Endothelial cell (in vitro differentiated cells): ENCODE data around the gene ZNF581. TPM values are rescaled to one million over a fixed set of nuclear protein-coding genes. Genes with fewer than 3 reads are reported as not detected.

Experiments used
- DNase-seq: peaks from one replicate; pipeline ENCODE4 v3.0.0; 2021; ENCODE audit warnings: low spot score
- H3K27ac Mint-ChIP-seq: one replicate; pipeline ENCODE4 v1.8.0; 2021; ENCODE audit warnings: mixed read lengths, inconsistent platforms; ENCODE audit not compliant: unreplicated experiment
- H3K27me3 Mint-ChIP-seq: one replicate; pipeline ENCODE4 v1.8.0; 2021; ENCODE audit warnings: mild to moderate bottlenecking, moderate library complexity, mixed read lengths, inconsistent platforms; ENCODE audit not compliant: unreplicated experiment
- H3K36me3 Mint-ChIP-seq: one replicate; pipeline ENCODE4 v1.8.0; 2021; ENCODE audit warnings: mild to moderate bottlenecking, low read depth, mixed read lengths, inconsistent platforms; ENCODE audit not compliant: unreplicated experiment
- H3K4me1 Mint-ChIP-seq: one replicate; pipeline ENCODE4 v1.8.0; 2021; ENCODE audit warnings: mild to moderate bottlenecking, mixed read lengths, inconsistent platforms; ENCODE audit not compliant: unreplicated experiment
- H3K4me3 Mint-ChIP-seq: one replicate; pipeline ENCODE4 v1.8.0; 2021; ENCODE audit warnings: mild to moderate bottlenecking, mixed read lengths, inconsistent platforms; ENCODE audit not compliant: unreplicated experiment
- H3K9me3 Mint-ChIP-seq: one replicate; pipeline ENCODE4 v1.8.0; 2021; ENCODE audit warnings: mixed read lengths, inconsistent platforms; ENCODE audit not compliant: unreplicated experiment
- total RNA-seq: library from RNA; stranded (reverse); fragmentation: NEBNext Ultra II Directional; extraction: Animal tissue kit (Norgen Biotek cat#: 25700); gene quantifications from one replicate; pipeline ENCODE4 v1.2.1, GENCODE V29; 2021; ENCODE audit not compliant: unreplicated experiment
- TF ChIP-seq, protein P1 (sequence below): fragments of 200-600 bp; sonication (generic); IDR thresholded peaks from one replicate; pipeline ENCODE4 v1.5.0; 2021; ENCODE audit warnings: antibody characterized with exemption; ENCODE audit not compliant: unreplicated experiment

ZNF581 gene
- total RNA-seq, 1 donor from 2014 or later, result 47.2 TPM

DNA sequence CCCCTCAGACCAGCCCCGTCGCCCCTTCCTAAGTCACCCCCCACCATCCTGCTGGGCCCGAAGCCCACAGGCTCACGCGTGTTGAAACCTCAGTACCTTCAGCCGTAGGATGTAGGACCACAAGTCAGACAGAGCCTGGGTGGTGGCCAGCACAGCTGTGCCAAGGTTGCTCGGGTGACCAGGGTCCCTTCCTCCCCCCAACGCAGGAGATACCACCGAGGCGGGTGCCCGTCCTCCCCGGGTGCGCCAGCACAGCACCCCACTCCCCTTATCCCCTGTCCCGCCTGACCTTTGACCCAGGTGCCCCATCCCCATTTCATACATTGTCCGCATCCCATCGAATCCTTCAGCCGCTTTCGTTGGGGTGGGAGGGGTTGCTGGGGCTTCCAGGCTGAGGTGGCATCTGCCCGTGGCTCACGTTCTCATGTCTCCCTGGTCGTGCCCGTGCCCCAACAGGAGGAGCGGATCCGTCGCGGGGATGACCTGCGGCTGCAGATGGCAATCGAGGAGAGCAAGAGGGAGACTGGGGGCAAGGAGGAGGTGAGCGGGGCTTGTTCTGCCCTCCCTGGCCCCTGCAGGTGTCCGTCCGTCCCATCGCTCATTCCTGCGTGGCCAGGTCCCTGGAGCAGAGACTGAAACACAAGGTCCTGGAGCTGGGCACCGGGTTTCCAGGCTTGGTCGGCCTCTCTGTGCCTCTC, 46.1 kb downstream of the ZNF581 start:
- Mint-ChIP-seq H3K4me1 (peaks cover 2% of the 10 kb centered on the region), H3K36me3 (peaks cover 34% of the 10 kb centered on the region), H3K27me3 (peaks cover 4% of the 10 kb centered on the region), H3K9me3 (no peaks in the 10 kb centered on the region), H3K27ac (no peak overlapping the region), H3K4me3 (no peak overlapping the region)
- TF ChIP-seq, protein P1, sequence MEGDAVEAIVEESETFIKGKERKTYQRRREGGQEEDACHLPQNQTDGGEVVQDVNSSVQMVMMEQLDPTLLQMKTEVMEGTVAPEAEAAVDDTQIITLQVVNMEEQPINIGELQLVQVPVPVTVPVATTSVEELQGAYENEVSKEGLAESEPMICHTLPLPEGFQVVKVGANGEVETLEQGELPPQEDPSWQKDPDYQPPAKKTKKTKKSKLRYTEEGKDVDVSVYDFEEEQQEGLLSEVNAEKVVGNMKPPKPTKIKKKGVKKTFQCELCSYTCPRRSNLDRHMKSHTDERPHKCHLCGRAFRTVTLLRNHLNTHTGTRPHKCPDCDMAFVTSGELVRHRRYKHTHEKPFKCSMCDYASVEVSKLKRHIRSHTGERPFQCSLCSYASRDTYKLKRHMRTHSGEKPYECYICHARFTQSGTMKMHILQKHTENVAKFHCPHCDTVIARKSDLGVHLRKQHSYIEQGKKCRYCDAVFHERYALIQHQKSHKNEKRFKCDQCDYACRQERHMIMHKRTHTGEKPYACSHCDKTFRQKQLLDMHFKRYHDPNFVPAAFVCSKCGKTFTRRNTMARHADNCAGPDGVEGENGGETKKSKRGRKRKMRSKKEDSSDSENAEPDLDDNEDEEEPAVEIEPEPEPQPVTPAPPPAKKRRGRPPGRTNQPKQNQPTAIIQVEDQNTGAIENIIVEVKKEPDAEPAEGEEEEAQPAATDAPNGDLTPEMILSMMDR, result no peak
- DNase-seq, result no peak

DNA sequence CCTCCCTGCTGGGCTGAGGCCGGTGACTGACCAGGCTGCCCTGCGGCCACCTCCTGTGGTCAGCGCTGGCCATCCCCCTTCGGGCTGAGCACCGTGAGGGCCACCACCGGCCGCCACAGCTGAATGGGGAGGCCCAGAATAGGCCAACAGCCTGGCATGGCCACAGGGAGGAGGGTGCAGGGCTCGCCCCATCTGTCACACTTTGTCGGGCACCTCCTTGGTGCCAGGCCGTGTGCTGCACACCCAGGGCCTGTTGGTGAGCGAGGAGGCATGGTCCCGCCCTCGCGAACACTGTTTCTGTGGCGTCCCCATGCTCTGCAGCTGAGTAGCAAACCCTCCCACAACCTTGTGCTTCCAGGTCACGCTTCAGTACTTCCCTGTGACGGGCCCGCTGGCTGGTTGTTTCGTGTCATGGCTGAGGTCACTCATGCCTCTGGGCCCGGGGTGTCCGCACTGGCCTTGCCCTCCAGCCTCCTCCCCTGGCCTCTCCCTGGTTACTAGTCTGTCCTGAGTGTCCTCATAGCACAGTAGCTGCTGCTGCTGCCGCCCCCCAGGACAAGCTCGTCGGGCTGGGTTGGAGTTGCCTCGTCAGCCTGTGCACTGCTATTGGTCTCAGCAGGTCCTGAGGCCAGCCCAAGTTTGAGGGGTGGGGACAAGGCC, 46.8 kb downstream of the ZNF581 start:
- no peaks in the 10 kb centered on the region for H3K4me1 Mint-ChIP-seq
- peaks cover 6% of the 10 kb centered on the region for H3K27me3 Mint-ChIP-seq
- no peak overlapping the region for H3K27ac Mint-ChIP-seq
- TF ChIP-seq, protein P1, result no peak
- no peak overlapping the region for H3K4me3 Mint-ChIP-seq
- H3K36me3 Mint-ChIP-seq, result peaks cover 30% of the 10 kb centered on the region
- DNase-seq, result no peak
- no peaks in the 10 kb centered on the region for H3K9me3 Mint-ChIP-seq

- Mint-ChIP-seq H3K27ac (no peak overlapping the region), H3K9me3 (no peaks in the 10 kb centered on the region), H3K4me3 (peak overlapping the region; percentile 47), H3K27me3 (peaks cover 6% of the 10 kb centered on the region), H3K36me3 (peaks cover 32% of the 10 kb centered on the region), H3K4me1 (no peaks in the 10 kb centered on the region)
- no peak for DNase-seq
- TF ChIP-seq, protein P1, result no peak
Measured at GRCh38 chr19:55690769-55691545, 47.5 kb downstream of the ZNF581 start.

DNA sequence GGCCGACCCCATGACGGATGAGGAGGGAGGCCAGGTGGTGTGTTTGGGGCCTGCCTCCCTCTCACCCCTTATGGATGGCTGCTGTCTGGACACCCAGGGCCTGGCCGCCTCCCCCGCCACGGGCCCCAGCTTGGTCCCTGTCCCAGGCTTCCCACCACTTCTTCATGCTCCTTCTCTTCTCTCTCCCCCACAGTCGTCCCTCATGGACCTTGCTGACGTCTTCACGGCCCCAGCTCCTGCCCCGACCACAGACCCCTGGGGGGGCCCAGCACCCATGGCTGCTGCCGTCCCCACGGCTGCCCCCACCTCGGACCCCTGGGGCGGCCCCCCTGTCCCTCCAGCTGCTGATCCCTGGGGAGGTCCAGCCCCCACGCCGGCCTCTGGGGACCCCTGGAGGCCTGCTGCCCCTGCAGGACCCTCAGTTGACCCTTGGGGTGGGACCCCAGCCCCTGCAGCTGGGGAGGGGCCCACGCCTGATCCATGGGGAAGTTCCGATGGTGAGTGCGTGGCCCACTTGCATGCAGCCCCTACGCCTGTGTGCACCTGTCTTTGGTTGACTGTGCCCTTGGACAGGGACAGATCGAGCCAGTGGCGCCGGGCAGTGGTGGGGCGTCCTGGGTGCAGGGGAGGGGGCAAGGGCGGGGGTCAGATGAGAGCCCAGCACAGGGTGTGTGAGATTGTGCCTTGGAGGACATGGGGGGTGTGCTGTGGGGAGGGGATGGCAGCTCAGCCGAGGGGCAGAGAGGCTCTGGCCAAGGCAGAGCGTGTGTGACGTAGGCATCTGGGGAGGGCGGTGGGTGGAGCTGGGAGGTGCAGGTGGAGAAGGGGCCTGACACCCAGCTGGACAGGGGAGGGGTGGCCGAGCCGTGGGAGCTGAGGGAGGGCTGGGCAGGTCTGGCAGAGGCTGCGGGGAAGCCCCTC, 48.4 kb downstream of the ZNF581 start:
- Mint-ChIP-seq H3K9me3 (no peaks in the 10 kb centered on the region), H3K4me3 (no peak overlapping the region), H3K27ac (no peak overlapping the region), H3K27me3 (peaks cover 6% of the 10 kb centered on the region), H3K36me3 (peaks cover 25% of the 10 kb centered on the region), H3K4me1 (no peaks in the 10 kb centered on the region)
- DNase-seq, result no peak
- TF ChIP-seq, protein P1, result no peak
